SK-N-SH treated with all-trans-retinoic acid at 6 μM for 48 hours (cell line): ENCODE results near the gene ATP6AP1.

Experiments
- BACH2 ChIP-seq: fragments of 250-450 bp; sonication (Bioruptor Pico); IDR thresholded peaks from 2 replicates; pipeline ENCODE4 v1.9.0; 2021; ENCODE audit warnings: mild to moderate bottlenecking, borderline replicate concordance
- CREB5 ChIP-seq: fragments of 250-450 bp; sonication (Bioruptor Pico); IDR thresholded peaks from 2 replicates; pipeline ENCODE4 v1.5.1; 2020; ENCODE audit warnings: low read depth, mild to moderate bottlenecking, moderate library complexity
- CSDC2 ChIP-seq: fragments of 250-450 bp; sonication (Bioruptor Pico); IDR thresholded peaks from 2 replicates; pipeline ENCODE4 v1.5.0; 2020; ENCODE audit warnings: mild to moderate bottlenecking, moderate library complexity
- PATZ1 ChIP-seq: fragments of 250-450 bp; sonication (Bioruptor Pico); IDR thresholded peaks from 2 replicates; pipeline ENCODE4 v1.8.0; 2020; ENCODE audit warnings: mild to moderate bottlenecking, moderate library complexity, borderline replicate concordance
- TCF4 ChIP-seq: fragments of 250-450 bp; sonication (Bioruptor Pico); IDR thresholded peaks from 2 replicates; pipeline ENCODE4 v1.8.0; 2021; ENCODE audit warnings: mild to moderate bottlenecking, moderate library complexity, borderline replicate concordance
- TOX ChIP-seq: fragments of 250-450 bp; sonication (Bioruptor Pico); IDR thresholded peaks from 2 replicates; pipeline ENCODE4 v1.8.0; 2021; ENCODE audit warnings: mild to moderate bottlenecking, moderate library complexity, borderline replicate concordance
- TSHZ2 ChIP-seq: fragments of 250-450 bp; sonication (Bioruptor Pico); IDR thresholded peaks from 2 replicates; pipeline ENCODE4 v1.5.0; 2020; ENCODE audit warnings: mild to moderate bottlenecking, moderate library complexity
- ZFP3 ChIP-seq: fragments of 250-450 bp; sonication (Bioruptor Pico); IDR thresholded peaks from 2 replicates; pipeline ENCODE4 v1.5.0; 2020; ENCODE audit warnings: mild to moderate bottlenecking, moderate library complexity

GRCh38 chrX:154404625-154405192 lies 23.8 kb upstream of the ATP6AP1 start:
- no peak for TF ChIP-seq ZFP3 (CRISPR knock-in tag)
- TF ChIP-seq TSHZ2 (CRISPR knock-in tag) = no peak
- no peak for TF ChIP-seq BACH2 (CRISPR knock-in tag)
- TF ChIP-seq CSDC2 = no peak
- TF ChIP-seq PATZ1 (CRISPR knock-in tag) = no peak
- TF ChIP-seq TCF4 (CRISPR knock-in tag) = no peak
- TF ChIP-seq CREB5 = no peak
- TF ChIP-seq TOX = no peak
